Ishikawa (cell line): ENCODE data around the gene SCRG1.

Experiments
- CEBPB ChIP-seq: IDR thresholded peaks from 2 replicates; pipeline ENCODE4 v1.6.1; 2012
- CREB1 ChIP-seq: IDR thresholded peaks from 2 replicates; pipeline ENCODE4 v1.6.1; 2012; ENCODE audit warnings: low read depth
- EGR1 ChIP-seq: IDR thresholded peaks from 2 replicates; pipeline ENCODE4 v1.6.1; 2012
- EP300 ChIP-seq: IDR thresholded peaks from 2 replicates; pipeline ENCODE4 v1.6.1; 2012; ENCODE audit warnings: borderline replicate concordance
- FOXM1 ChIP-seq: IDR thresholded peaks from 2 replicates; pipeline ENCODE4 v1.6.1; 2012; ENCODE audit warnings: low read depth, borderline replicate concordance
- NFIC ChIP-seq: IDR thresholded peaks from 2 replicates; pipeline ENCODE4 v1.6.1; 2012
- RAD21 ChIP-seq: IDR thresholded peaks from 2 replicates; pipeline ENCODE4 v1.6.1; 2012; ENCODE audit warnings: low read depth
- REST ChIP-seq: IDR thresholded peaks from 2 replicates; pipeline ENCODE4 v1.6.1; 2012; ENCODE audit warnings: low read depth, mild to moderate bottlenecking
- TAF1 ChIP-seq: IDR thresholded peaks from 2 replicates; pipeline ENCODE4 v1.6.1; 2012; ENCODE audit warnings: low read depth, mild to moderate bottlenecking
- TCF12 ChIP-seq: IDR thresholded peaks from 2 replicates; pipeline ENCODE4 v1.6.1; 2012; ENCODE audit warnings: low read depth
- TEAD4 ChIP-seq: IDR thresholded peaks from 2 replicates; pipeline ENCODE4 v1.6.1; 2012
- USF1 ChIP-seq: IDR thresholded peaks from 2 replicates; pipeline ENCODE4 v1.6.1; 2012
- YY1 ChIP-seq: IDR thresholded peaks from 2 replicates; pipeline ENCODE4 v1.6.1; 2012; ENCODE audit warnings: low read depth
- ZBTB7A ChIP-seq: IDR thresholded peaks from 2 replicates; pipeline ENCODE4 v1.6.1; 2012; ENCODE audit warnings: low read depth
- TF ChIP-seq, protein P1 (sequence below): IDR thresholded peaks from 2 replicates; pipeline ENCODE4 v1.6.1; 2012

SCRG1 gene

GRCh38 chr4:173440888-173441287 lies 42.0 kb upstream of the SCRG1 start:
- TF ChIP-seq EP300 (no peak), EGR1 (no peak), NFIC (no peak), ZBTB7A (no peak), YY1 (no peak), TEAD4 (no peak)

DNA sequence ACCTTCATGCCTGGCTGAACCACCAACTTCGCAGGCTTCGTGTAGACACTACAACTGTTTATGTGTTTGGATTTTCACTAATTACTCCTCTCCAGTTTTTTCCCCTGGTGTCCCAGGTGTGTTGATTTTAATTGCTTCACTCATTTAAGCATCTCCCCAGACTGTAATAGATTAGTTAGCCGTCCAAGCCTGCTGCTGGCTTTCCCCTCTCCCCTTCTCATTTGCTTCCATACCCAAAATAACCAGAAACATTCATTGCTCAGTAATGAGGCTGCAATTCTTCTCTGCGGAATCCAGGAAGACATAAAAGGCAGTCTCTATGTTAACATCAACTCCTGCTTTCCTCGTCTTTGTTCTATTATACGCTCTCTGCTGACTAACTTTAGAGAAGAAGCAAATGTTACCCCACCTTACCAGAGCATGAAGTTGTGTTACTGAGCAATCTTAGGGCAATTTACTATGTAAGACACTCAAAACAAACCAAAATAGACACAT lies 37.9 kb upstream of the SCRG1 start:
- TF ChIP-seq TCF12 (no peak), CEBPB (no peak), FOXM1 (no peak), TAF1 (no peak), USF1 (no peak), EGR1 (no peak), EP300 (no peak), YY1 (no peak), TEAD4 (no peak), REST (no peak), ZBTB7A (no peak), RAD21 (no peak)

- TF ChIP-seq EGR1 (no peak), FOXM1 (no peak), NFIC (no peak), USF1 (no peak), REST (no peak), RAD21 (no peak), CEBPB (no peak), CREB1 (no peak), TEAD4 (no peak), EP300 (no peak), YY1 (no peak)
- TF ChIP-seq, protein P1, sequence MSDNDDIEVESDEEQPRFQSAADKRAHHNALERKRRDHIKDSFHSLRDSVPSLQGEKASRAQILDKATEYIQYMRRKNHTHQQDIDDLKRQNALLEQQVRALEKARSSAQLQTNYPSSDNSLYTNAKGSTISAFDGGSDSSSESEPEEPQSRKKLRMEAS = no peak
Observed at GRCh38 chr4:173436149-173436579, 37.2 kb upstream of the SCRG1 start.

DNA sequence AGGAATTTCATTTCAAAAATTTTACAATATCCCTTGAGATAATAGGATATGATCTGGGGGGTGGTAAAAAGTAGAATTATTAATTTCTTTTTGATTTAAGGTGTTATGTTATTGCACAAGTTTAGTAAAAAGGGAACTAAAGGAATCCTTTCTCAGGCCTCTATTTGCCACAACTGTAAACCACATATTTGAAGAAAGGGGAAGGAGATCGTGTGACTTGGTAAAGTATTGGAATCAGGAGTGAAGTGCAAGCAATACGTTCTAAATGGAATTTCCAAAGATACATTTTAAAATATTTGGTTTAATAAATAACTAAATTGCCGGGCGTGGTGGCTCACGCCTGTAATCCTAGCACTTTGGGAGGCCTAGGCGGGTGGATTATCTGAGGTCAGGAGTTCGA lies 35.3 kb upstream of the SCRG1 start:
- no peak for TF ChIP-seq TAF1
- TF ChIP-seq ZBTB7A = no peak
- no peak for TF ChIP-seq TEAD4
- no peak for TF ChIP-seq EP300
- no peak for TF ChIP-seq EGR1
- no peak for TF ChIP-seq NFIC
- no peak for TF ChIP-seq CREB1
- TF ChIP-seq REST = no peak
- TF ChIP-seq USF1 = no peak
- TF ChIP-seq, protein P1 = no peak
- TF ChIP-seq CEBPB = no peak
- TF ChIP-seq TCF12 = no peak
- TF ChIP-seq FOXM1 = no peak
- no peak for TF ChIP-seq YY1
- no peak for TF ChIP-seq RAD21
